ENCODE data around the gene ZNF10. TPM values are rescaled to one million over a fixed set of nuclear protein-coding genes. Genes with fewer than 3 reads are reported as not detected.

ZNF10 gene
- polyA plus RNA-seq, 1 donor (not counting 4 experiments of a cell fraction or from before 2014, with no cell fraction given) = 6.3 TPM

DNA sequence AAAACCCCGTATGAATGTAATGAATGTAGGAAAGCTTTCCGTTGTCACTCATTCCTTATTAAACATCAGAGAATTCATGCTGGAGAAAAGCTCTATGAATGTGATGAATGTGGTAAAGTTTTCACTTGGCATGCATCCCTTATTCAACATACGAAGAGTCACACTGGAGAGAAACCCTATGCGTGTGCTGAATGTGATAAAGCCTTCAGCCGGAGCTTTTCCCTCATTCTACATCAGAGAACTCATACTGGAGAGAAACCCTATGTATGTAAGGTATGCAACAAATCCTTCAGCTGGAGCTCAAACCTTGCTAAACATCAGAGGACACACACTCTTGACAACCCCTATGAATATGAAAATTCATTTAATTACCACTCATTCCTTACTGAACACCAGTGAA lies 24.2 kb upstream of the ZNF10 start:
- Histone ChIP-seq H3K27ac (ENCODE audit: control insufficient read depth, insufficient read depth, low read length) (no peak overlapping the region), H3K9ac (ENCODE audit: control insufficient read depth, extremely low read depth, insufficient read depth, low read length) (no peak overlapping the region), H4K20me1 (ENCODE audit: control insufficient read depth, extremely low read depth, insufficient read depth, low read length) (no peaks in the 10 kb centered on the region), H3K36me3 (ENCODE audit: control insufficient read depth in 2 of 2, extremely low read depth in 1 of 2, insufficient read depth in 2 of 2, low read length in 2 of 2) (peaks cover 12 to 14% of the 10 kb centered on the region in 2 experiments), H3K4me1 (ENCODE audit: control insufficient read depth, extremely low read depth, insufficient read depth, low read length) (no peaks in the 10 kb centered on the region), H3K9me3 (ENCODE audit: control insufficient read depth, low read depth, low read length) (peaks cover 45% of the 10 kb centered on the region), H2AFZ (ENCODE audit: control insufficient read depth, low read length) (no peak overlapping the region), H3K4me2 (ENCODE audit: control insufficient read depth, extremely low read depth, insufficient read depth, low read depth, low read length) (no peak overlapping the region), H3K9me1 (ENCODE audit: control insufficient read depth, extremely low read depth, insufficient read depth, low read length) (no peaks in the 10 kb centered on the region), H3K4me3 (ENCODE audit: control insufficient read depth in 2 of 3, extremely low read depth in 1 of 3, insufficient read depth in 2 of 3, low read depth in 1 of 3, low read length in 3 of 3) (no peak overlapping the region), H3K79me2 (ENCODE audit: control insufficient read depth, insufficient read depth, low read length) (no peaks in the 10 kb centered on the region), H3K27me3 (ENCODE audit: control insufficient read depth, extremely low read depth, insufficient read depth, low read length) (no peaks in the 10 kb centered on the region)
- FAIRE-seq (no peak), DNase-seq (ENCODE audit: low read depth, low spot score) (no peak)
- TF ChIP-seq, protein P1, sequence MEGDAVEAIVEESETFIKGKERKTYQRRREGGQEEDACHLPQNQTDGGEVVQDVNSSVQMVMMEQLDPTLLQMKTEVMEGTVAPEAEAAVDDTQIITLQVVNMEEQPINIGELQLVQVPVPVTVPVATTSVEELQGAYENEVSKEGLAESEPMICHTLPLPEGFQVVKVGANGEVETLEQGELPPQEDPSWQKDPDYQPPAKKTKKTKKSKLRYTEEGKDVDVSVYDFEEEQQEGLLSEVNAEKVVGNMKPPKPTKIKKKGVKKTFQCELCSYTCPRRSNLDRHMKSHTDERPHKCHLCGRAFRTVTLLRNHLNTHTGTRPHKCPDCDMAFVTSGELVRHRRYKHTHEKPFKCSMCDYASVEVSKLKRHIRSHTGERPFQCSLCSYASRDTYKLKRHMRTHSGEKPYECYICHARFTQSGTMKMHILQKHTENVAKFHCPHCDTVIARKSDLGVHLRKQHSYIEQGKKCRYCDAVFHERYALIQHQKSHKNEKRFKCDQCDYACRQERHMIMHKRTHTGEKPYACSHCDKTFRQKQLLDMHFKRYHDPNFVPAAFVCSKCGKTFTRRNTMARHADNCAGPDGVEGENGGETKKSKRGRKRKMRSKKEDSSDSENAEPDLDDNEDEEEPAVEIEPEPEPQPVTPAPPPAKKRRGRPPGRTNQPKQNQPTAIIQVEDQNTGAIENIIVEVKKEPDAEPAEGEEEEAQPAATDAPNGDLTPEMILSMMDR (optimal IDR thresholded peaks at IDR 0.05 in 1 of 3, IDR thresholded peaks at IDR 0.05 in 1 of 3, conservative IDR thresholded peaks at IDR 0.05 in 1 of 3; ENCODE audit: extremely low read depth in 1 of 3, insufficient read depth in 2 of 3, low read length in 3 of 3) = no peak
- no peak for TF ChIP-seq EZH2 (IDR thresholded peaks at IDR 0.05; ENCODE audit: low read length)
- dilution Hi-C loops (cut with MboI; ENCODE audit: extremely low pct_ligation_motif_present, low sequenced_read_pairs) = no loop called here

DNA sequence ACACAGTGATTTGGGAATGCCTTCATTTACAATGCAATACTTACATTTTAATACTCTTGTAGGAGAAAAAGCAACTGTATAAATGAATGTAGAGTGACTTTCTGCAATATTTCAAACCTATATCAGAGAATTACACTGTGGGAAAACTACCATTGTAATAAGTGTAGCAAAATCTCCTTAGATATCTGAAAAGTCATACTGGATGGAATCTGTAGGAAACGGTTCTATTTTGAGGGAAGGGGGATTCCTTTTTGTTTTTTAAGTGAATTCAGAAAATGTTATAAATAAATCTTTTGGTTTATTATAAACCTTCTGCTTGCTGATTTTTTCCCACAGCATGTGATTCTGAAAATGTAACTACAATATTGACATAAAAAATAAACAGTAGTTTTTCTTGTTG lies 23.3 kb upstream of the ZNF10 start:
- TF ChIP-seq, protein P1 (optimal IDR thresholded peaks at IDR 0.05 in 1 of 3, IDR thresholded peaks at IDR 0.05 in 1 of 3, conservative IDR thresholded peaks at IDR 0.05 in 1 of 3; ENCODE audit: extremely low read depth in 1 of 3, insufficient read depth in 2 of 3, low read length in 3 of 3) = no peak
- TF ChIP-seq EZH2 (IDR thresholded peaks at IDR 0.05; ENCODE audit: low read length) = no peak
- H2AFZ ChIP-seq (ENCODE audit: control insufficient read depth, low read length) = no peak overlapping the region
- no peaks in the 10 kb centered on the region for H3K27me3 ChIP-seq (ENCODE audit: control insufficient read depth, extremely low read depth, insufficient read depth, low read length)
- DNase-seq (ENCODE audit: low read depth, low spot score) = no peak
- FAIRE-seq = no peak
- H3K9me1 ChIP-seq (ENCODE audit: control insufficient read depth, extremely low read depth, insufficient read depth, low read length) = no peaks in the 10 kb centered on the region
- dilution Hi-C loops (cut with MboI; ENCODE audit: extremely low pct_ligation_motif_present, low sequenced_read_pairs) = no loop called here
- no peak overlapping the region for H3K9ac ChIP-seq (ENCODE audit: control insufficient read depth, extremely low read depth, insufficient read depth, low read length)
- no peaks in the 10 kb centered on the region for H3K4me1 ChIP-seq (ENCODE audit: control insufficient read depth, extremely low read depth, insufficient read depth, low read length)
- no peak overlapping the region for H3K4me3 ChIP-seq (ENCODE audit: control insufficient read depth in 2 of 3, extremely low read depth in 1 of 3, insufficient read depth in 2 of 3, low read depth in 1 of 3, low read length in 3 of 3)
- H4K20me1 ChIP-seq (ENCODE audit: control insufficient read depth, extremely low read depth, insufficient read depth, low read length) = no peaks in the 10 kb centered on the region
- H3K27ac ChIP-seq (ENCODE audit: control insufficient read depth, insufficient read depth, low read length) = no peak overlapping the region
- H3K9me3 ChIP-seq (ENCODE audit: control insufficient read depth, low read depth, low read length) = peaks cover 45% of the 10 kb centered on the region
- H3K79me2 ChIP-seq (ENCODE audit: control insufficient read depth, insufficient read depth, low read length) = no peaks in the 10 kb centered on the region
- H3K4me2 ChIP-seq (ENCODE audit: control insufficient read depth, extremely low read depth, insufficient read depth, low read depth, low read length) = no peak overlapping the region
- peaks cover 12 to 14% of the 10 kb centered on the region in 2 experiments for H3K36me3 ChIP-seq (ENCODE audit: control insufficient read depth in 2 of 2, extremely low read depth in 1 of 2, insufficient read depth in 2 of 2, low read length in 2 of 2)
